ENCODE measurements around the gene SLC20A1. TPM values are rescaled to one million over a fixed set of nuclear protein-coding genes. Genes with fewer than 3 reads are reported as not detected.

Gene SLC20A1
- total and polyA plus RNA-seq, 2 donors, result 27.2 to 47.0 TPM

- Histone ChIP-seq H3K4me1 (ENCODE audit: control insufficient read depth in 2 of 2, insufficient read depth in 2 of 2, low read length in 2 of 2) (peaks cover 0 to 5% of the 10 kb centered on the region in 2 donors), H3K9me3 (ENCODE audit: control insufficient read depth in 2 of 2, insufficient read depth in 1 of 2, low read length in 1 of 2) (no peaks in the 10 kb centered on the region), H3K27ac (ENCODE audit: low read depth in 1 of 2, low read length in 1 of 2) (peak overlapping the region in 1 of 2 donors; percentile 8), H3K4me3 (ENCODE audit: low read length in 2 of 2) (no peak overlapping the region), H3K36me3 (ENCODE audit: control insufficient read depth in 2 of 2, insufficient read depth in 2 of 2, low read length in 1 of 2) (no peaks in the 10 kb centered on the region), H3K27me3 (ENCODE audit: control insufficient read depth in 2 of 2, insufficient read depth in 1 of 2, low read length in 1 of 2) (no peaks in the 10 kb centered on the region)
- WGBS, result 95% methylated on average over 12 of the region's 12 CpGs
- DNase-seq (ENCODE audit: low read depth in 6 of 9, low spot score in 9 of 9), result no peak
Measured at GRCh38 chr2:112683550-112684414, 38.0 kb downstream of the SLC20A1 start.

DNA sequence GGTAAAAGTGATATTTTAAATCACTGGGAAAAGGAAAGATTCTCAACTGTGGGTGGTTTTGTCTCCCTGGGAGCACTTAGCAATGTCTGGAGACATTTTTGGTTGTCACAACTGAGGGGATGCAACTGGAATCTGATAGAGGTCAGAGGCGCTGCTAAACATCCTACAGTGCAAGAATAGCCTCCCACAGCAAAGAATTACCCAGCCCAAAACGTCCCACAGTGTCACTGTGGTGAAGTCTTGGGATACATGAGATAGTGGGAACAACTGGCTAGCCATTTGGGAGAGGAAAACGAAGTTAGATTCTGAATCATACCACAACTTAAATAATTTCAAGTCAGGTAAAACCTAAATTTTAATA is 38.7 kb downstream of the SLC20A1 start:
- Histone ChIP-seq H3K27me3 (ENCODE audit: control insufficient read depth in 2 of 2, insufficient read depth in 1 of 2, low read length in 1 of 2) (no peaks in the 10 kb centered on the region), H3K9me3 (ENCODE audit: control insufficient read depth in 2 of 2, insufficient read depth in 1 of 2, low read length in 1 of 2) (no peaks in the 10 kb centered on the region), H3K4me1 (ENCODE audit: control insufficient read depth in 2 of 2, insufficient read depth in 2 of 2, low read length in 2 of 2) (peaks cover 0 to 5% of the 10 kb centered on the region in 2 donors), H3K4me3 (ENCODE audit: low read length in 2 of 2) (no peak overlapping the region), H3K36me3 (ENCODE audit: control insufficient read depth in 2 of 2, insufficient read depth in 2 of 2, low read length in 1 of 2) (no peaks in the 10 kb centered on the region), H3K27ac (ENCODE audit: low read depth in 1 of 2, low read length in 1 of 2) (no peak overlapping the region)
- no peak for DNase-seq (ENCODE audit: low read depth in 6 of 9, low spot score in 9 of 9)
- 88% methylated on average over 3 of the region's 3 CpGs for WGBS

DNA sequence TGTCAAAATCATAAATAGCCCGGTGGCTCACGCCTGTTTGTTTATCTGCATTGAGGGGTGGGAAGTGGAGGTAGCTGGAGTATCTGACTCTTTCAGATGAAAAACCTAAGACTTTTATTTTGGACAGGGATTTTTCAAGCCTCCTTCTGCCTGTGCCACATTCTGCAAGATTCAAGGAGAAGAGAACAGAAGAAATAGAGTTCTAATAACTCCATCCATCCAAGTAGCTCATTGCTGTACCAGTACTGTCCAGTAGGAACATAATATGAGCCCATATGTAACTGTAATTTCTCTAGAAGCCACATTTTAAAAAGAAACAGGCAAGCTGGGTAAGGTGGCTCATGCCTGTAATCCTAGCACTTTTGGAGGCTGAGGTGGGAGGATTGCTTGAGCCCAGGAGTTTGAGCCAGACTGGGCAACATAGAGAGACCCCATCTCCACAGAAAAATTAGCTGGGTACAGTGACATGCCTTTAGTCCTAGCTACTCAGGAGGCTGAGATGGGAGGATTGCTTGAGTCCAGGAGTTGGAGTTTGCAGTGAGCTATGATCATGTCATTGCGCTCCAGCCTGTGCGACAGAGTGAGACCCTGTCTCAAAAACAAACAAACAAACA is 39.6 kb downstream of the SLC20A1 start:
- no peak for DNase-seq (ENCODE audit: low read depth in 6 of 9, low spot score in 9 of 9)
- 95% methylated on average over 4 of the region's 4 CpGs for WGBS
- peaks cover 0 to 5% of the 10 kb centered on the region in 2 donors for H3K4me1 ChIP-seq (ENCODE audit: control insufficient read depth in 2 of 2, insufficient read depth in 2 of 2, low read length in 2 of 2)
- no peak overlapping the region for H3K27ac ChIP-seq (ENCODE audit: low read depth in 1 of 2, low read length in 1 of 2)
- no peaks in the 10 kb centered on the region for H3K36me3 ChIP-seq (ENCODE audit: control insufficient read depth in 2 of 2, insufficient read depth in 2 of 2, low read length in 1 of 2)
- H3K4me3 ChIP-seq (ENCODE audit: low read length in 2 of 2), result no peak overlapping the region
- no peaks in the 10 kb centered on the region for H3K9me3 ChIP-seq (ENCODE audit: control insufficient read depth in 2 of 2, insufficient read depth in 1 of 2, low read length in 1 of 2)
- H3K27me3 ChIP-seq (ENCODE audit: control insufficient read depth in 2 of 2, insufficient read depth in 1 of 2, low read length in 1 of 2), result no peaks in the 10 kb centered on the region

- Histone ChIP-seq H3K9me3 (ENCODE audit: control insufficient read depth in 2 of 2, insufficient read depth in 1 of 2, low read length in 1 of 2) (no peaks in the 10 kb centered on the region), H3K27me3 (ENCODE audit: control insufficient read depth in 2 of 2, insufficient read depth in 1 of 2, low read length in 1 of 2) (no peaks in the 10 kb centered on the region), H3K36me3 (ENCODE audit: control insufficient read depth in 2 of 2, insufficient read depth in 2 of 2, low read length in 1 of 2) (no peaks in the 10 kb centered on the region), H3K4me1 (ENCODE audit: control insufficient read depth in 2 of 2, insufficient read depth in 2 of 2, low read length in 2 of 2) (peaks cover 0 to 8% of the 10 kb centered on the region in 2 donors), H3K4me3 (ENCODE audit: low read length in 2 of 2) (no peak overlapping the region), H3K27ac (ENCODE audit: low read depth in 1 of 2, low read length in 1 of 2) (no peak overlapping the region)
- peak in 1 of 9 donors; percentile 23 for DNase-seq (ENCODE audit: low read depth in 6 of 9, low spot score in 9 of 9)
- WGBS, result 74% methylated on average over 15 of the region's 15 CpGs
Measured at GRCh38 chr2:112686348-112687217, 40.8 kb downstream of the SLC20A1 start.

DNA sequence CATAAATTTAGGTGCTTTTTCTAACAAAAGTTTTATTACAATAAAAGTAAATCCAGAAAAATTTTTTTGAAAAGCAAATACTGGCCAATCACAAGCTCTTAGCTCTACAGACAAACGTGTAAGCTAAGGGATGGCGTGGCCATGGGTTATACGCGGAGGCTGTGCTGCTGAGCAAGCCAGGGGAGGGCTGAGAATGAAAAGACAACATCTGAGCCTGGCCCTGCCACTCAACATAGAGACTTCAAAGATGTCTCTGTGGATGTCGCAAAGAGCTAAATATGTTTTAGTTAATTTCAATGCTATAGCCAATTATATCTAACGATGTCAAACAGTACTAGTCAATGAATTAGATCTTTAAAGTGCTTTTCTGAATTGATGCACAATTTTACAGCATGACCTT is 41.8 kb downstream of the SLC20A1 start:
- H3K27me3 ChIP-seq (ENCODE audit: control insufficient read depth in 2 of 2, insufficient read depth in 1 of 2, low read length in 1 of 2), result peaks cover 0 to 2% of the 10 kb centered on the region in 2 donors
- no peak overlapping the region for H3K4me3 ChIP-seq (ENCODE audit: low read length in 2 of 2)
- H3K9me3 ChIP-seq (ENCODE audit: control insufficient read depth in 2 of 2, insufficient read depth in 1 of 2, low read length in 1 of 2), result no peaks in the 10 kb centered on the region
- no peak overlapping the region for H3K27ac ChIP-seq (ENCODE audit: low read depth in 1 of 2, low read length in 1 of 2)
- 94% methylated on average over 6 of the region's 6 CpGs for WGBS
- peaks cover 0 to 16% of the 10 kb centered on the region in 2 donors for H3K4me1 ChIP-seq (ENCODE audit: control insufficient read depth in 2 of 2, insufficient read depth in 2 of 2, low read length in 2 of 2)
- no peaks in the 10 kb centered on the region for H3K36me3 ChIP-seq (ENCODE audit: control insufficient read depth in 2 of 2, insufficient read depth in 2 of 2, low read length in 1 of 2)
- DNase-seq (ENCODE audit: low read depth in 6 of 9, low spot score in 9 of 9), result no peak

GRCh38 chr2:112688086-112688880 is 42.5 kb downstream of the SLC20A1 start:
- no peak overlapping the region for H3K4me3 ChIP-seq (ENCODE audit: low read length in 2 of 2)
- H3K27ac ChIP-seq (ENCODE audit: low read depth in 1 of 2, low read length in 1 of 2), result no peak overlapping the region
- WGBS, result 96% methylated on average over 14 of the region's 14 CpGs
- H3K27me3 ChIP-seq (ENCODE audit: control insufficient read depth in 2 of 2, insufficient read depth in 1 of 2, low read length in 1 of 2), result peaks cover 0 to 2% of the 10 kb centered on the region in 2 donors
- DNase-seq (ENCODE audit: low read depth in 6 of 9, low spot score in 9 of 9), result no peak
- H3K9me3 ChIP-seq (ENCODE audit: control insufficient read depth in 2 of 2, insufficient read depth in 1 of 2, low read length in 1 of 2), result no peaks in the 10 kb centered on the region
- no peaks in the 10 kb centered on the region for H3K36me3 ChIP-seq (ENCODE audit: control insufficient read depth in 2 of 2, insufficient read depth in 2 of 2, low read length in 1 of 2)
- peaks cover 4 to 21% of the 10 kb centered on the region in 2 donors for H3K4me1 ChIP-seq (ENCODE audit: control insufficient read depth in 2 of 2, insufficient read depth in 2 of 2, low read length in 2 of 2)

- DNase-seq (ENCODE audit: low read depth in 6 of 9, low spot score in 9 of 9), result peak in 7 of 9 donors; percentile 25 to 69 (median 32)
- peaks cover 0 to 2% of the 10 kb centered on the region in 2 donors for H3K27me3 ChIP-seq (ENCODE audit: control insufficient read depth in 2 of 2, insufficient read depth in 1 of 2, low read length in 1 of 2)
- peaks cover 4 to 21% of the 10 kb centered on the region in 2 donors for H3K4me1 ChIP-seq (ENCODE audit: control insufficient read depth in 2 of 2, insufficient read depth in 2 of 2, low read length in 2 of 2)
- 41% methylated on average over 9 of the region's 9 CpGs for WGBS
- no peak overlapping the region for H3K27ac ChIP-seq (ENCODE audit: low read depth in 1 of 2, low read length in 1 of 2)
- H3K4me3 ChIP-seq (ENCODE audit: low read length in 2 of 2), result no peak overlapping the region
- H3K36me3 ChIP-seq (ENCODE audit: control insufficient read depth in 2 of 2, insufficient read depth in 2 of 2, low read length in 1 of 2), result no peaks in the 10 kb centered on the region
- no peaks in the 10 kb centered on the region for H3K9me3 ChIP-seq (ENCODE audit: control insufficient read depth in 2 of 2, insufficient read depth in 1 of 2, low read length in 1 of 2)
Measured at GRCh38 chr2:112690853-112691401, 45.2 kb downstream of the SLC20A1 start.

- no peaks in the 10 kb centered on the region for H3K9me3 ChIP-seq (ENCODE audit: control insufficient read depth in 2 of 2, insufficient read depth in 1 of 2, low read length in 1 of 2)
- H3K27ac ChIP-seq (ENCODE audit: low read depth in 1 of 2, low read length in 1 of 2), result no peak overlapping the region
- H3K4me3 ChIP-seq (ENCODE audit: low read length in 2 of 2), result no peak overlapping the region
- 76% methylated on average over 4 of the region's 4 CpGs for WGBS
- H3K27me3 ChIP-seq (ENCODE audit: control insufficient read depth in 2 of 2, insufficient read depth in 1 of 2, low read length in 1 of 2), result peaks cover 0 to 2% of the 10 kb centered on the region in 2 donors
- DNase-seq (ENCODE audit: low read depth in 6 of 9, low spot score in 9 of 9), result no peak
- peaks cover 4 to 16% of the 10 kb centered on the region in 2 donors for H3K4me1 ChIP-seq (ENCODE audit: control insufficient read depth in 2 of 2, insufficient read depth in 2 of 2, low read length in 2 of 2)
- no peaks in the 10 kb centered on the region for H3K36me3 ChIP-seq (ENCODE audit: control insufficient read depth in 2 of 2, insufficient read depth in 2 of 2, low read length in 1 of 2)
Measured at GRCh38 chr2:112691881-112692281, 46.1 kb downstream of the SLC20A1 start.

All from thymus (tissue), 11 donors.